Epidermal melanocyte (primary cell): ENCODE results near the gene JPH2.

ENCODE experiments used
- DNase-seq: peaks from one replicate; pipeline ENCODE4 v3.0.0; 2011; ENCODE audit warnings: low spot score; ENCODE audit not compliant: insufficient read length

Gene JPH2

DNA sequence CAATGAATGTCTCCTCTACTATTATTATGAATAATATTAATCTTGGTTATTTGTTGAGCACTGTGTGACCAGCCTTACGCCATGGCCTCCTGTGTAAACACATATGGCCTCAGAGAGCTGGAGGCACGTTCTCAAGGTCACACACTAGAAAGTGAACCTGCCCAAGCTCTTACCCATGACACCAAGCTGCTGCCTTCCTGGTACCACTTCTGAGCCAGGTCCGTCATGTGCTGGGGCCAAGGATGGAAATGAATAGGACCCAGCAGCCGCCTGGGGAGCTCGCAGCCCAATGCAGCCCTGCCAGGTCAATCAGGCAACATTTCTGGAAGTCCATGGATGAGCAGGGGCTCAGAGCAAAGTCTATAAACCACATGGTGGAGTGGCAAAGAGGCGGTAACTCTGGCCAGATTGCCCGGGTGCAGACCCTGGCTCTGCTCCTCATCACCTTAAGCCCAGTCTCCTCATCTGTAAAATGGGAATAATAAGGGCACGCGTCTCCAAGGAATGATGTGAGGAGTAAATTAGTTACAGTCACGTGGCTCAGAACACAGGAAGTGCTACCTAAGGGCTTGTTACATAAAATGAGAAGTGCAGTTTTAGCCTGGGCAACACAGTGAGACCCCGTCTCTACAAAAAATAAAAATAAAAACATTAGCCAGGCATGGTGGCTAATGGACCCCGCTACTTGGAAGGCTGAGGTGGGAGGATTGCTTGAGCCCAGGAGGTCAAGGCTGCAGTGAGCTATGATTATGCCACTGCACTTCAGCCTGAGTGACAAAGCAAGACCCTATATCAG lies 61.5 kb downstream of the JPH2 start:
- DNase-seq = no peak

DNA sequence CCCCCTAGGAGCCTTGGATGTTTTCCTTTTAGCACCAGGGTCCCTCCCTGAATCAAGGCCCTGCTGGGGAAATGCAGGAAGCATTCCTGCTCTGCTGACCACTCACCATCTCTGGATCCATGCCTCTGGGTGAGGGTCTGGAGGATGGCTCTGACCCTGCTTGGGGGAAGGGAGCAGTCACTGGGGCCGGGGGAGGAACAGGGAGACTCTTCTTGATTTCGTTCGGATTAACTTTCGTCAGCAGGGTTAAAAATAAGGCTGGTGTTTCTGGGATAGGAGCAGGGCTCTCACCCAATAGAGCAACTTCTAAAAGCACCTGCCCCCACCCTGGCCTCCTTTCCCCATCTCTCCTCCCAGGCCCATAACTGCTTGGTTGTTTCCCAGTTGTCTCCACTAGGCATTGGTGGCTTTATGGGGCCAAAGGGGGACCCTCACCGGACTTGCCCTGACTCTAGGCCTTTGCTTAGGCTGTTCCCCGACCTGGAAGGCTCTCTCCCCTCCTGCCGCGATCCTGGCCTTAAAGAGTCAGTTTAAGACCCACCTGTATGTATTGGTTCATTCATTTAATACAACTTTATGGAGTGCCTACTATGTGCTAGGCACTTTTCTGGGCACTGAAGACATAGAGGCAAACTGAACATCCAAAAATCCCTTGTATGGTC lies 63.0 kb downstream of the JPH2 start:
- no peak for DNase-seq

DNA sequence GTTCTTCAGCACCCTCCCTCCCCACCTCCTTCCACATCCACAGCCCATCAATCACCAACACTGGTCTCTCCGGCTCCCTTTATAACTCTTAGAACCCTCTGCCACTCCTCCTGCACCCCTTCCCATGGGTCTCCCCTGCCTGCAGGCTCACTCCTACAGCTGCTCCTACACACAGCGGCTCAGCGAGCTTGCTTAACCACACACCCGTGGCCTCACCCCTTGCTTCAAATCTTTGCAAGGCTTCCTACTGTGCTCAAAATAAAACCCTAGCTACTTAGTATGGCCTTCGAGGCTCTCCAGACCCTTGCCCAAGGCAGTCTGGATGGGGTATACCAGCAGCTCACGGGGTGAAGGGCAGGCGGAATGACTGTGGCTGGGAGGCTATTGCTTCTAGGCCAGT lies 63.7 kb downstream of the JPH2 start:
- no peak for DNase-seq

GRCh38 chr20:44120676-44121425 lies 66.1 kb downstream of the JPH2 start:
- DNase-seq = no peak

- DNase-seq = no peak
Measured at GRCh38 chr20:44118185-44119033, 68.6 kb downstream of the JPH2 start.

DNA sequence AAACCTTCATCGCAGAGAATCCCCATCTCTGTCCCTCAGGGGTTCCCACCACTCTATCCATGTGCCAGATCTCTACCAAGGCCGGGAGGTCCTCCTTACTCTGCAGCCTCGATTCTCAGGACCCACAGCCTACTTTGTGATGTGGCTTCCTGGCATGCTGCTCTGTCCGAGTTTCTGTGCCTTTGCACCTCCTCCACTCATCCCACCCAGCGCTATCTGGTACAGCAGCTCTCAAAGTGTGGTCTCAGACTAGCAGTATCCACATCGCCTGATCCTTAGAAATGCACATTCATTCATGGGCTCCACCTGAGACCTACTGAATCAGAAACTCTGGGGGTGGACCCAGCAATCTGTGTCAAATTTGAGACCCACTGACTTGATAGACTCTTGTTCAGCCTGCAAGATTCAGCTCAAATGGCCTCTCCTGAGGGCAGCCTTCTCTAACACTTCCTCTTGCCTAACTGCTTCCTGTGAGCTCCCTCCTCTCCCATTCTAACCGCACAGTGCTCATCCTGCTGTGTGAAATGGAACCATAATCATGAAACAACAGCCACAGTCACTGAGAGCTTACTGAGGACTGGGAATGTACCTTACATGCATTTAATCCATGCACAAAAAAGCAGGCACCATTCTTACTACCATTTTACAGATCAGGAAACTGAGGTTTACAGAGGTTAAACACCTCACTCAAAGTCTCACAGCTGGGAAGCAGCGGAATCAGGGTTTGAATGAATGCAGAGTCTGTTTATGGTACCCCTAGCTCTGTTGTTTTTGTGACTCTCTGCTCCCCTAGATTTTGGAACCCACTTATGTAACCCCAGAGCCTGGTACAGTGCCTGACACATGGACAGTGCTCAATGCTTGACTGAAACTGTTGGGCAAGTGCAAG lies 69.4 kb downstream of the JPH2 start:
- DNase-seq = no peak

- DNase-seq = no peak
Measured at GRCh38 chr20:44115762-44116644, 71.0 kb downstream of the JPH2 start.

- DNase-seq = no peak
Measured at GRCh38 chr20:44115181-44115580, 71.8 kb downstream of the JPH2 start.

- DNase-seq = no peak
Measured at GRCh38 chr20:44113618-44114376, 73.2 kb downstream of the JPH2 start.

GRCh38 chr20:44112889-44113617 lies 73.9 kb downstream of the JPH2 start:
- DNase-seq = no peak

- DNase-seq = no peak
Measured at GRCh38 chr20:44112456-44112855, 74.5 kb downstream of the JPH2 start.

GRCh38 chr20:44111712-44112335 lies 75.2 kb downstream of the JPH2 start:
- DNase-seq = no peak

DNA sequence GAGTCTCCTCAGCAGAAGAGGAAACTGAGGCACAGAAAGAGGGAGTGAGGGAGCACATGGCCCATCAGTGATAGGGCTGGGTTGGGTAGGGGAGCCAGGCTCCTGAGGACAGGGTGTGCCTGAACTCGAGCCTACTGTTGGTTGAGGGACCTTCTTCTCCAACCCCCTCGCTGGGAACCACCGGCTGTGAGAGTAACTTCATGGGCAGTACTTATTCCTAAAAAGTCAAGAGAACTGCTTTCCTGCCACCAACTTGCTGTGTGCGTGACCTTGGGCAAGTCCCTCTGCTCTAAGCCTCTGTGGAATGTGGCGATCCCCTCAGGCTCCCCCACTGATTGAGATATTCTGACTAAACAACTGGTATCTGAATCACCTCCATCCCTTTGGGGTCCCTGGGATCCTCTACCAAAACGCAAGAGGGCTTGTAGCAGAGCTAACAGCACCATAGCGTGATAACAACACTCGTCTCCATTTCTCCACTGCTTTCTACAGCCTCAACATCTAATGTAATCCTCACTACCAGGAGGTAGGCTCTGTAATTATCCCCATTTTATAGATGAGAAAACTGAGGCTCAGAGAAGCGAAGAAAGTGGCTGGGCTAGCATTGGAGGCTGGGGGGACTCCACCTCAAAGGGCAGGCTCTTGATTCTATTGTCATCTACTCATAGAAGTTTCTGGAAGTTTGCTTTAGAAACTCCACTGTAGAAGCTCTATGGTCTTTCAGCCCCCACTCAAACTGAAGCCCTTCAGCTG lies 76.0 kb downstream of the JPH2 start:
- DNase-seq = no peak

- DNase-seq = no peak
Measured at GRCh38 chr20:44109951-44110361, 77.0 kb downstream of the JPH2 start.

GRCh38 chr20:44106615-44107014 lies 80.4 kb downstream of the JPH2 start:
- no peak for DNase-seq

- no peak for DNase-seq
Measured at GRCh38 chr20:44104798-44105517, 82.0 kb downstream of the JPH2 start.
